WTC11 (cell line): ENCODE results near the gene B3GALNT2. TPM values are rescaled to one million over a fixed set of nuclear protein-coding genes. Genes with fewer than 3 reads are reported as not detected.

Experiments
- ATAC-seq: fragments of 200-7000 bp; cut with Tn5 transposase; 2 replicates; pipeline ENCODE4 v1.10.0; 2021; ENCODE audit warnings: mild to moderate bottlenecking, moderate library complexity
- CTCF ChIA-PET: fragments of 300-600 bp; sonication (Branson Sonifier 250); formaldehyde crosslinking; loops from one replicate; lab custom pipeline; 2021; ENCODE audit warnings: antibody characterized with exemption; lab: Charles Lee
- POLR2A ChIA-PET: fragments of 350-600 bp; sonication (Branson Sonifier 250); formaldehyde crosslinking; loops from one replicate; lab custom pipeline; 2021; ENCODE audit warnings: antibody characterized with exemption; lab: Charles Lee
- DNase-seq: peaks from one replicate; pipeline ENCODE4 v3.0.0; 2021; ENCODE audit warnings: low spot score
- H3K27ac Mint-ChIP-seq: 2 replicates; pipeline ENCODE4 v1.8.0; 2021; ENCODE audit warnings: mixed read lengths
- H3K27me3 Mint-ChIP-seq: 2 replicates; pipeline ENCODE4 v1.8.0; 2021; ENCODE audit warnings: low read depth, mild to moderate bottlenecking, moderate library complexity, mixed read lengths
- H3K36me3 Mint-ChIP-seq: 2 replicates; pipeline ENCODE4 v1.8.0; 2021; ENCODE audit warnings: mixed read lengths
- H3K4me1 Mint-ChIP-seq: 2 replicates; pipeline ENCODE4 v1.8.0; 2022; ENCODE audit warnings: mixed read lengths
- H3K4me3 Mint-ChIP-seq: 2 replicates; pipeline ENCODE4 v1.8.0; 2021; ENCODE audit warnings: mild to moderate bottlenecking, moderate library complexity, mixed read lengths
- H3K9me3 Mint-ChIP-seq: 2 replicates; pipeline ENCODE4 v1.8.0; 2021; ENCODE audit warnings: mixed read lengths
- ATF1 ChIP-seq: sonication (generic); formaldehyde crosslinking; IDR thresholded peaks from 2 replicates; pipeline ENCODE4 v1.8.1; 2023; ENCODE audit warnings: mild to moderate bottlenecking, moderate library complexity, missing genetic modification reagents
- EMX1 ChIP-seq: fragments of 250-450 bp; sonication (Bioruptor Pico); IDR thresholded peaks from 2 replicates; pipeline ENCODE4 v1.8.0; 2021; ENCODE audit warnings: mild to moderate bottlenecking
- FOXK1 ChIP-seq: sonication (generic); formaldehyde crosslinking; IDR thresholded peaks from 2 replicates; pipeline ENCODE4 v1.8.0; 2022; ENCODE audit warnings: mild to moderate bottlenecking, moderate library complexity, missing genetic modification reagents
- GTF2I ChIP-seq: fragments of 250-450 bp; sonication (Bioruptor Pico); conservative IDR thresholded peaks from 2 replicates; pipeline ENCODE4 v1.4.0; 2021; ENCODE audit warnings: mild to moderate bottlenecking
- KAT7 ChIP-seq: sonication (generic); formaldehyde crosslinking; IDR thresholded peaks from 2 replicates; pipeline ENCODE4 v1.8.1; 2023; ENCODE audit warnings: missing genetic modification reagents, mild to moderate bottlenecking, borderline replicate concordance
- MXD4 ChIP-seq: fragments of 250-450 bp; sonication (Bioruptor Pico); IDR thresholded peaks from 2 replicates; pipeline ENCODE4 v1.8.0; 2021; ENCODE audit warnings: mild to moderate bottlenecking, moderate library complexity, borderline replicate concordance
- MYBL2 ChIP-seq: sonication (generic); formaldehyde crosslinking; IDR thresholded peaks from 2 replicates; pipeline ENCODE4 v1.8.1; 2023; ENCODE audit warnings: mild to moderate bottlenecking, moderate library complexity, missing genetic modification reagents
- NFE2L1 ChIP-seq: sonication (generic); formaldehyde crosslinking; IDR thresholded peaks from 2 replicates; pipeline ENCODE4 v1.8.1; 2023; ENCODE audit warnings: missing genetic modification reagents
- RELA ChIP-seq: sonication (generic); formaldehyde crosslinking; IDR thresholded peaks from 2 replicates; pipeline ENCODE4 v1.8.1; 2022; ENCODE audit warnings: missing genetic modification reagents, mild to moderate bottlenecking, borderline replicate concordance
- SP1 ChIP-seq: sonication (generic); formaldehyde crosslinking; conservative IDR thresholded peaks from 2 replicates; pipeline ENCODE4 v1.8.1; 2022; ENCODE audit warnings: missing genetic modification reagents
- ZNF396 ChIP-seq: fragments of 250-450 bp; sonication (Bioruptor Pico); IDR thresholded peaks from 2 replicates; pipeline ENCODE4 v1.8.0; 2021; ENCODE audit warnings: mild to moderate bottlenecking, moderate library complexity, borderline replicate concordance
- ZNF423 ChIP-seq: fragments of 250-450 bp; sonication (Bioruptor Pico); IDR thresholded peaks from 2 replicates; pipeline ENCODE4 v2.1.2; 2022; ENCODE audit warnings: mild to moderate bottlenecking, moderate library complexity
- total RNA-seq: library from RNA; stranded (reverse); gene quantifications from 3 replicates; pipeline ENCODE4 v1.2.3, GENCODE V29; 2021
- TF ChIP-seq, protein P1 (sequence below): sonication (generic); formaldehyde crosslinking; IDR thresholded peaks from 2 replicates; pipeline ENCODE4 v1.8.1; 2023; ENCODE audit warnings: mild to moderate bottlenecking, missing genetic modification reagents, borderline replicate concordance
- TF ChIP-seq, protein P2 (sequence below): sonication (generic); formaldehyde crosslinking; IDR thresholded peaks from 2 replicates; pipeline ENCODE4 v1.8.0; 2023; ENCODE audit warnings: missing genetic modification reagents, mild to moderate bottlenecking, borderline replicate concordance
- TF ChIP-seq, protein P3 (sequence below): sonication (generic); formaldehyde crosslinking; IDR thresholded peaks from 2 replicates; pipeline ENCODE4 v1.8.1; 2023; ENCODE audit warnings: mild to moderate bottlenecking, moderate library complexity, missing genetic modification reagents
- TF ChIP-seq, protein P4 (sequence below): fragments of 250-450 bp; sonication (Bioruptor Pico); IDR thresholded peaks from 2 replicates; pipeline ENCODE4 v1.9.0; 2021; ENCODE audit warnings: mild to moderate bottlenecking
- TF ChIP-seq, protein P5 (sequence below): sonication (generic); formaldehyde crosslinking; IDR thresholded peaks from 2 replicates; pipeline ENCODE4 v1.8.1; 2023; ENCODE audit warnings: mild to moderate bottlenecking, missing genetic modification reagents
- TF ChIP-seq, protein P6 (sequence below): sonication (generic); formaldehyde crosslinking; IDR thresholded peaks from 2 replicates; pipeline ENCODE4 v1.8.0; 2023; ENCODE audit warnings: mild to moderate bottlenecking, missing genetic modification reagents

B3GALNT2 gene
- total RNA-seq, 1 experiment from 2014 or later, result 41.7 TPM

DNA sequence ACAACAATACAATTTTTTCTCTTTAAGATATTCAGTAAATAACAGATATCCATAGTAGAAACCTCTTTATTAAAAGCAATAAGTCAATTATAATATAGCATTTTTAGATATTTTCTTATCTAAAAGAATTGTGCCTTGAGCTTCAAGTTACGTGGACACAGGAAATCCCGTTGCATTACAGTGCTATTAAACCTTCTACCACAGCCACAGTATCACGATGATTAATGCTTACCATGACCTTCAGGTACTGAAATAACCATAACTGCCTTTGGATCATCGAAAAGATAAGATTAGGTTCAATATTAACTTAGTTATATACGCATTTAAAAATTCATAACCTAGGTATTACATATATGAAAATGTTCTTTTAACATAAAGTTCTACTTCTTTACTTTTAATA lies 17.9 kb downstream of the B3GALNT2 start (continued):
- TF ChIP-seq, protein P1, sequence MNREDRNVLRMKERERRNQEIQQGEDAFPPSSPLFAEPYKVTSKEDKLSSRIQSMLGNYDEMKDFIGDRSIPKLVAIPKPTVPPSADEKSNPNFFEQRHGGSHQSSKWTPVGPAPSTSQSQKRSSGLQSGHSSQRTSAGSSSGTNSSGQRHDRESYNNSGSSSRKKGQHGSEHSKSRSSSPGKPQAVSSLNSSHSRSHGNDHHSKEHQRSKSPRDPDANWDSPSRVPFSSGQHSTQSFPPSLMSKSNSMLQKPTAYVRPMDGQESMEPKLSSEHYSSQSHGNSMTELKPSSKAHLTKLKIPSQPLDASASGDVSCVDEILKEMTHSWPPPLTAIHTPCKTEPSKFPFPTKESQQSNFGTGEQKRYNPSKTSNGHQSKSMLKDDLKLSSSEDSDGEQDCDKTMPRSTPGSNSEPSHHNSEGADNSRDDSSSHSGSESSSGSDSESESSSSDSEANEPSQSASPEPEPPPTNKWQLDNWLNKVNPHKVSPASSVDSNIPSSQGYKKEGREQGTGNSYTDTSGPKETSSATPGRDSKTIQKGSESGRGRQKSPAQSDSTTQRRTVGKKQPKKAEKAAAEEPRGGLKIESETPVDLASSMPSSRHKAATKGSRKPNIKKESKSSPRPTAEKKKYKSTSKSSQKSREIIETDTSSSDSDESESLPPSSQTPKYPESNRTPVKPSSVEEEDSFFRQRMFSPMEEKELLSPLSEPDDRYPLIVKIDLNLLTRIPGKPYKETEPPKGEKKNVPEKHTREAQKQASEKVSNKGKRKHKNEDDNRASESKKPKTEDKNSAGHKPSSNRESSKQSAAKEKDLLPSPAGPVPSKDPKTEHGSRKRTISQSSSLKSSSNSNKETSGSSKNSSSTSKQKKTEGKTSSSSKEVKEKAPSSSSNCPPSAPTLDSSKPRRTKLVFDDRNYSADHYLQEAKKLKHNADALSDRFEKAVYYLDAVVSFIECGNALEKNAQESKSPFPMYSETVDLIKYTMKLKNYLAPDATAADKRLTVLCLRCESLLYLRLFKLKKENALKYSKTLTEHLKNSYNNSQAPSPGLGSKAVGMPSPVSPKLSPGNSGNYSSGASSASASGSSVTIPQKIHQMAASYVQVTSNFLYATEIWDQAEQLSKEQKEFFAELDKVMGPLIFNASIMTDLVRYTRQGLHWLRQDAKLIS (CRISPR knock-in tag), result no peak
- TF ChIP-seq, protein P2, sequence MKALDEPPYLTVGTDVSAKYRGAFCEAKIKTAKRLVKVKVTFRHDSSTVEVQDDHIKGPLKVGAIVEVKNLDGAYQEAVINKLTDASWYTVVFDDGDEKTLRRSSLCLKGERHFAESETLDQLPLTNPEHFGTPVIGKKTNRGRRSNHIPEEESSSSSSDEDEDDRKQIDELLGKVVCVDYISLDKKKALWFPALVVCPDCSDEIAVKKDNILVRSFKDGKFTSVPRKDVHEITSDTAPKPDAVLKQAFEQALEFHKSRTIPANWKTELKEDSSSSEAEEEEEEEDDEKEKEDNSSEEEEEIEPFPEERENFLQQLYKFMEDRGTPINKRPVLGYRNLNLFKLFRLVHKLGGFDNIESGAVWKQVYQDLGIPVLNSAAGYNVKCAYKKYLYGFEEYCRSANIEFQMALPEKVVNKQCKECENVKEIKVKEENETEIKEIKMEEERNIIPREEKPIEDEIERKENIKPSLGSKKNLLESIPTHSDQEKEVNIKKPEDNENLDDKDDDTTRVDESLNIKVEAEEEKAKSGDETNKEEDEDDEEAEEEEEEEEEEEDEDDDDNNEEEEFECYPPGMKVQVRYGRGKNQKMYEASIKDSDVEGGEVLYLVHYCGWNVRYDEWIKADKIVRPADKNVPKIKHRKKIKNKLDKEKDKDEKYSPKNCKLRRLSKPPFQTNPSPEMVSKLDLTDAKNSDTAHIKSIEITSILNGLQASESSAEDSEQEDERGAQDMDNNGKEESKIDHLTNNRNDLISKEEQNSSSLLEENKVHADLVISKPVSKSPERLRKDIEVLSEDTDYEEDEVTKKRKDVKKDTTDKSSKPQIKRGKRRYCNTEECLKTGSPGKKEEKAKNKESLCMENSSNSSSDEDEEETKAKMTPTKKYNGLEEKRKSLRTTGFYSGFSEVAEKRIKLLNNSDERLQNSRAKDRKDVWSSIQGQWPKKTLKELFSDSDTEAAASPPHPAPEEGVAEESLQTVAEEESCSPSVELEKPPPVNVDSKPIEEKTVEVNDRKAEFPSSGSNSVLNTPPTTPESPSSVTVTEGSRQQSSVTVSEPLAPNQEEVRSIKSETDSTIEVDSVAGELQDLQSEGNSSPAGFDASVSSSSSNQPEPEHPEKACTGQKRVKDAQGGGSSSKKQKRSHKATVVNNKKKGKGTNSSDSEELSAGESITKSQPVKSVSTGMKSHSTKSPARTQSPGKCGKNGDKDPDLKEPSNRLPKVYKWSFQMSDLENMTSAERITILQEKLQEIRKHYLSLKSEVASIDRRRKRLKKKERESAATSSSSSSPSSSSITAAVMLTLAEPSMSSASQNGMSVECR (CRISPR knock-in tag), result no peak

DNA sequence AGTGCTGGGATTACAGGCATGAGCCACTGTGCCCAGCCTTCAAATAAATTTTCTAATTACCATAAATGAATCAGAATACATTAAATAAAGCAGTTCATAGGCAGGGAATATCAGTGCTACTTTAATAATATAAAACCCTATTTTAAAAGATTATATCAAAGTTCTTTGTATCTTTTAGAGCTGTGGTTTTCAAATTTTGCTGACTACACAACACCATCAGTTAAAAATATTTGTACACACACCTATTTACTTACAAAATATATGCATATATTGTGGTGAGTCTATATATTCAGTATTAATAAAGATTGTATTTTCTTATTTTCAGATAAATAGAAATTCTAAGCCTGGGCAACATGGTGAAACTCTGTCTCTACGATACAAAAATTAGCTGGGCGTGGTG lies 18.7 kb downstream of the B3GALNT2 start:
- POLR2A ChIA-PET, result no interaction called here
- ATAC-seq (no peak), DNase-seq (no peak)
- CTCF ChIA-PET, result no interaction called here
- Mint-ChIP-seq H3K4me1 (no peaks in the 10 kb centered on the region), H3K27ac (no peak overlapping the region), H3K9me3 (no peaks in the 10 kb centered on the region), H3K4me3 (no peak overlapping the region), H3K36me3 (peaks cover 36% of the 10 kb centered on the region), H3K27me3 (no peaks in the 10 kb centered on the region)
- no peak for TF ChIP-seq GTF2I (CRISPR knock-in tag)
- no peak for TF ChIP-seq RELA (CRISPR knock-in tag)
- TF ChIP-seq KAT7 (CRISPR knock-in tag), result no peak
- TF ChIP-seq, protein P3, sequence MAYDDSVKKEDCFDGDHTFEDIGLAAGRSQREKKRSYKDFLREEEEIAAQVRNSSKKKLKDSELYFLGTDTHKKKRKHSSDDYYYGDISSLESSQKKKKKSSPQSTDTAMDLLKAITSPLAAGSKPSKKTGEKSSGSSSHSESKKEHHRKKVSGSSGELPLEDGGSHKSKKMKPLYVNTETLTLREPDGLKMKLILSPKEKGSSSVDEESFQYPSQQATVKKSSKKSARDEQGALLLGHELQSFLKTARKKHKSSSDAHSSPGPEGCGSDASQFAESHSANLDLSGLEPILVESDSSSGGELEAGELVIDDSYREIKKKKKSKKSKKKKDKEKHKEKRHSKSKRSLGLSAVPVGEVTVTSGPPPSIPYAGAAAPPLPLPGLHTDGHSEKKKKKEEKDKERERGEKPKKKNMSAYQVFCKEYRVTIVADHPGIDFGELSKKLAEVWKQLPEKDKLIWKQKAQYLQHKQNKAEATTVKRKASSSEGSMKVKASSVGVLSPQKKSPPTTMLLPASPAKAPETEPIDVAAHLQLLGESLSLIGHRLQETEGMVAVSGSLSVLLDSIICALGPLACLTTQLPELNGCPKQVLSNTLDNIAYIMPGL (CRISPR knock-in tag), result no peak
- no peak for TF ChIP-seq ATF1 (CRISPR knock-in tag)
- no peak for TF ChIP-seq SP1
- TF ChIP-seq MYBL2 (CRISPR knock-in tag), result no peak
- TF ChIP-seq MXD4 (CRISPR knock-in tag), result no peak
- TF ChIP-seq, protein P4, sequence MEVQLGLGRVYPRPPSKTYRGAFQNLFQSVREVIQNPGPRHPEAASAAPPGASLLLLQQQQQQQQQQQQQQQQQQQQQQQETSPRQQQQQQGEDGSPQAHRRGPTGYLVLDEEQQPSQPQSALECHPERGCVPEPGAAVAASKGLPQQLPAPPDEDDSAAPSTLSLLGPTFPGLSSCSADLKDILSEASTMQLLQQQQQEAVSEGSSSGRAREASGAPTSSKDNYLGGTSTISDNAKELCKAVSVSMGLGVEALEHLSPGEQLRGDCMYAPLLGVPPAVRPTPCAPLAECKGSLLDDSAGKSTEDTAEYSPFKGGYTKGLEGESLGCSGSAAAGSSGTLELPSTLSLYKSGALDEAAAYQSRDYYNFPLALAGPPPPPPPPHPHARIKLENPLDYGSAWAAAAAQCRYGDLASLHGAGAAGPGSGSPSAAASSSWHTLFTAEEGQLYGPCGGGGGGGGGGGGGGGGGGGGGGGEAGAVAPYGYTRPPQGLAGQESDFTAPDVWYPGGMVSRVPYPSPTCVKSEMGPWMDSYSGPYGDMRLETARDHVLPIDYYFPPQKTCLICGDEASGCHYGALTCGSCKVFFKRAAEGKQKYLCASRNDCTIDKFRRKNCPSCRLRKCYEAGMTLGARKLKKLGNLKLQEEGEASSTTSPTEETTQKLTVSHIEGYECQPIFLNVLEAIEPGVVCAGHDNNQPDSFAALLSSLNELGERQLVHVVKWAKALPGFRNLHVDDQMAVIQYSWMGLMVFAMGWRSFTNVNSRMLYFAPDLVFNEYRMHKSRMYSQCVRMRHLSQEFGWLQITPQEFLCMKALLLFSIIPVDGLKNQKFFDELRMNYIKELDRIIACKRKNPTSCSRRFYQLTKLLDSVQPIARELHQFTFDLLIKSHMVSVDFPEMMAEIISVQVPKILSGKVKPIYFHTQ (CRISPR knock-in tag), result no peak
- no peak for TF ChIP-seq NFE2L1 (CRISPR knock-in tag)
- no peak for TF ChIP-seq ZNF396 (CRISPR knock-in tag)
- TF ChIP-seq, protein P5, sequence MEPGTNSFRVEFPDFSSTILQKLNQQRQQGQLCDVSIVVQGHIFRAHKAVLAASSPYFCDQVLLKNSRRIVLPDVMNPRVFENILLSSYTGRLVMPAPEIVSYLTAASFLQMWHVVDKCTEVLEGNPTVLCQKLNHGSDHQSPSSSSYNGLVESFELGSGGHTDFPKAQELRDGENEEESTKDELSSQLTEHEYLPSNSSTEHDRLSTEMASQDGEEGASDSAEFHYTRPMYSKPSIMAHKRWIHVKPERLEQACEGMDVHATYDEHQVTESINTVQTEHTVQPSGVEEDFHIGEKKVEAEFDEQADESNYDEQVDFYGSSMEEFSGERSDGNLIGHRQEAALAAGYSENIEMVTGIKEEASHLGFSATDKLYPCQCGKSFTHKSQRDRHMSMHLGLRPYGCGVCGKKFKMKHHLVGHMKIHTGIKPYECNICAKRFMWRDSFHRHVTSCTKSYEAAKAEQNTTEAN (CRISPR knock-in tag), result no peak
- TF ChIP-seq ZNF423 (CRISPR knock-in tag), result no peak
- TF ChIP-seq, protein P6, sequence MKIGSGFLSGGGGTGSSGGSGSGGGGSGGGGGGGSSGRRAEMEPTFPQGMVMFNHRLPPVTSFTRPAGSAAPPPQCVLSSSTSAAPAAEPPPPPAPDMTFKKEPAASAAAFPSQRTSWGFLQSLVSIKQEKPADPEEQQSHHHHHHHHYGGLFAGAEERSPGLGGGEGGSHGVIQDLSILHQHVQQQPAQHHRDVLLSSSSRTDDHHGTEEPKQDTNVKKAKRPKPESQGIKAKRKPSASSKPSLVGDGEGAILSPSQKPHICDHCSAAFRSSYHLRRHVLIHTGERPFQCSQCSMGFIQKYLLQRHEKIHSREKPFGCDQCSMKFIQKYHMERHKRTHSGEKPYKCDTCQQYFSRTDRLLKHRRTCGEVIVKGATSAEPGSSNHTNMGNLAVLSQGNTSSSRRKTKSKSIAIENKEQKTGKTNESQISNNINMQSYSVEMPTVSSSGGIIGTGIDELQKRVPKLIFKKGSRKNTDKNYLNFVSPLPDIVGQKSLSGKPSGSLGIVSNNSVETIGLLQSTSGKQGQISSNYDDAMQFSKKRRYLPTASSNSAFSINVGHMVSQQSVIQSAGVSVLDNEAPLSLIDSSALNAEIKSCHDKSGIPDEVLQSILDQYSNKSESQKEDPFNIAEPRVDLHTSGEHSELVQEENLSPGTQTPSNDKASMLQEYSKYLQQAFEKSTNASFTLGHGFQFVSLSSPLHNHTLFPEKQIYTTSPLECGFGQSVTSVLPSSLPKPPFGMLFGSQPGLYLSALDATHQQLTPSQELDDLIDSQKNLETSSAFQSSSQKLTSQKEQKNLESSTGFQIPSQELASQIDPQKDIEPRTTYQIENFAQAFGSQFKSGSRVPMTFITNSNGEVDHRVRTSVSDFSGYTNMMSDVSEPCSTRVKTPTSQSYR (CRISPR knock-in tag), result no peak
- TF ChIP-seq FOXK1, result no peak
- no peak for TF ChIP-seq EMX1
